HuH-7.5 (cell line): Measurements from ENCODE around the gene PARD3B.

ENCODE experiments used
- DNase-seq: peaks from one replicate; pipeline ENCODE4 v3.0.0; 2011; ENCODE audit warnings: low spot score

The PARD3B gene

GRCh38 chr2:205138735-205139134 lies 593.5 kb downstream of the PARD3B start:
- DNase-seq: no peak

GRCh38 chr2:205139822-205140463 lies 594.7 kb downstream of the PARD3B start:
- DNase-seq: no peak

DNA sequence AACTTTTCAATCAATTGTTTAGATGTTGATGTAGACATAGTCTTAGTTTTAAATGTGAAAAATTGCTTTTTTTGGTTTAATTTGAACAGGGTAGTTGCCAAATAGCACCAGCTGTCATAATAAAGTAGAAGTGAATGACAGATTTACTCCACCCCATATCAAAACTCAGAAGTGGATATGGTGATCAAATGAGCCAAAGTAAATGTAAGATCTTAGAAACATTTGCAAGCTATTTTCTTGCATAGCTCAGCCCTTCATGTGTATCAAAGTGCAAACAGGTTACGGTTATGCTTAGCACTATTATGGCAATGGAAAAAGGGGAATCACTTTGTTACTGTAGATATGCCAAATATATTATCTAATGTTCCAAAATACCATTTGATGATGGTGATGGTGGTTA lies 596.1 kb downstream of the PARD3B start:
- DNase-seq: no peak

- DNase-seq: no peak
These were observed 600.6 kb downstream of the PARD3B start for GRCh38 chr2:205145888-205146287.

GRCh38 chr2:205148755-205149154 lies 603.5 kb downstream of the PARD3B start:
- DNase-seq: no peak

DNA sequence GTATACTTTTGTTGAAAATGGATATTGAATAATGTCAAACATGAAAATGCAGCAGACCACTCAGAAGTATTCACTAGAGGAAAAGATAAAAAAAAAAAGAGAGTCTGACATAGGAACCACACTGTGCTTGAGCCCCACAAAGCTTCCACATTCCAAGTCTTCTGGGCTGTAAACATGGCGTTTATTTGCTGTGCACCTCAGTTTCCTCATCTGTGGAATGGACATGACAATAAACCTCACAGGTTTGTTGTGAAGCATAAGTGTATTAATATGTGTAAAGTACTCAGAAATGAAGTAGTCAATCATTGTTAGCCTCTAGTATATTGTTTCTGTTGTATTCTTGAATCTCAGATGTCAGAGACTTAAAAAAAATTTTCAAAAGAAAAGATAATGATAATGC lies 611.2 kb downstream of the PARD3B start:
- DNase-seq: no peak

DNA sequence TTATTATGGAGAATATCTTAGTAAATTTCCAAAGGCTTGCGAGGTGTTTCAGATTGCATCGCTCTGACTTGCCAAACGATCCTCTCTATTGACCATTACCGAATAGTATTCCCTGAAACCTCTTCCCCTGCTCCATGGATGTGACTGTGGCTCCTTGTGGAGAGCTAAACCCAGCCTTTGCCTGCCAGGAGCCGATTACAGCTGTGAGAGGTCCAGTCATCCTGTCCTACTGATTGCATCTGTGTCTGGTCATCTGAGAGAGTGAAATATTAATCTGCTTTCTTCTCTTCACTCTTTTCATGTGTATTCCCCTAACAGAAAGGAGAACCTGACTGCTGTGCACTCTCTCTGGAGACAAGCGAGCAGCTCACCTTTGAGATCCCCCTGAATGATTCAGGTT lies 613.1 kb downstream of the PARD3B start:
- no peak for DNase-seq

DNA sequence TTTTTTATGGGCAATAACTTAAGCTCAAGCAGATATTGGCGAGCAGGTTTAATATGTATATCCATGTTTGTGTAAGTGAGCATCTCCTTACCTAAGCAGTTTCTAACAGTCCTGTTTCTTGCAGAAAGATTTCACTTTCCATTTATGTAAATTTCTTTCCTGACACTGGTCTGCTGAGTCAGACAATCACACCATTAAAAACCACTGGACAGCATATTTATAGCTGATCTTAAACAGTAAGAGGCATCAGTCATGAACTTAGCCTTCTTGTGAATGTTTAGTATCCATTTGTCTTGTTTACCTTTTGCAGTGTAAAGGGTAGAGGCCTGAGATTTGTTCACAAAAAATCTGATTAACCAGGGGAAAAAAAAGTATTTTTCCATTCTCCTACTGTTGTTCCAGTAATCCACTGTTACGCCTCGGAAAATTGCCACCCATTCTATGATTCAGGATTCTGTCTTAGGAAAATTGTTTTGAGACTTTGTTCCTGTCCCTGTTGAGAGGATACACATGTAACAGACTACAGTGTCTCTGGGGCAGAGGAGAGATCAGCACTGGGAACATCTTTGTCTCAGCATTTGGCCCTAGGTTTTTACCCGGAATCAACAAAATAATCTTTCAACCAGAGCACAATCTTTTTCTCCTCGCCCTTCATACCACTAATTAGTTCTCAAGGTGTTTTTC lies 616.0 kb downstream of the PARD3B start:
- no peak for DNase-seq

GRCh38 chr2:205166745-205167144 lies 621.5 kb downstream of the PARD3B start:
- no peak for DNase-seq

DNA sequence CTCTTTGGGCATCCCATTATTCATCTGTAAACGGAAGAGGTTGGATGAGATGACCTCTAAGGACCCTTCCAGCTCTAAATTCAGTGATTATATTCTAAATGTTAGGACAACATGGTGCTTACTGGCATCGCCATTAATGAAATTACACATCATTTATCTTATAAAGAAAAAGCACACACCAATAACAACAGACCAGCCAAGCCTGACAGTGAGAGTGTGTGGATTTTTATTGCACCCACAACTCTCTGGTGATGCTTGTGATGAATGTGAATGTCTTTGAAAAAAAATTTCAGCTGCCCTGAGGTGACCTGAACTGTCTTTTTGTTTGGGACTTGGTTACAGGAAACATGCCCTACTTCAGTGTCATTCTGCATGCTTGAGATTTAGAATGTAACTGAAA lies 623.7 kb downstream of the PARD3B start:
- DNase-seq: no peak

DNA sequence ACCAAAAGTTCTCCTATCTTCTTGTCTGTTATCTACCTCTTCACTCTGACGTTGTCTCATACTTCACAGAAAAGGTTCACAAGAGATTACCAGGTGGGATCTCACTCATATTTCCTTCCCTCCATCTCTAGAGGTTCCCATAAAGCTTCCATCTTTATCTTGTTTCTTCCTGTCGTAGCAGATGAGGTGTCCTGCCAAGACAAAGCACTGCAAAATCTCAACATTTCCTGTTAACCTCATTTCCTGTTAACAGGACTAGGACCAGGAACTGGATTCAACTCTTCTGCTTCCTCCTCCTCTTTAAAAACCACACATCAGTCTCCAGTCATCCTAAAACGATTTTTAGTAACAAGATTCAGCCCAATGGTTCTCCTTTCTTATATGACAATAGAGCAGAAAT lies 624.2 kb downstream of the PARD3B start:
- DNase-seq: no peak

- no peak for DNase-seq
These were observed 625.1 kb downstream of the PARD3B start for GRCh38 chr2:205170399-205170798.

GRCh38 chr2:205171261-205171940 lies 626.1 kb downstream of the PARD3B start:
- DNase-seq: no peak

DNA sequence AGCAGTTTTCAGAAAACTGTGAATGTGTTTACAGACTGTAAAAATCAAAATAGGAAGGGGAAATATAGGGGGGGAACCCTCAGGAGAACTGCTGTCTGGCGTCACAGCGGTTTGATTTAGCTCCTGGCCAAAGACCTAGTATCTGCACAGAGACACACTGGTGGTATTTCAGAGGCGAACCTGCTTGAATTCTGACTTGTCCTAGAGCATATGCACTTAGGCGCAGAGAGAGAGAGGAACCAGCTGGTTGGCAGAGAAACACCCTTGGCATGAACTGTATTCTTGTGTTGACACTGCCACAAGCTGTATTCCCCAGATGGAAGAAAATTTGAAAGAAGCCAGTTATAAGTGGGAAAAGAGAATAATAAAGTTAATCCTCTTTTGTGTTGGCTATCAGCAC lies 630.6 kb downstream of the PARD3B start:
- DNase-seq: no peak

GRCh38 chr2:205176546-205176945 lies 631.3 kb downstream of the PARD3B start:
- no peak for DNase-seq

- no peak for DNase-seq
These were observed 632.3 kb downstream of the PARD3B start for GRCh38 chr2:205177546-205177945.

DNA sequence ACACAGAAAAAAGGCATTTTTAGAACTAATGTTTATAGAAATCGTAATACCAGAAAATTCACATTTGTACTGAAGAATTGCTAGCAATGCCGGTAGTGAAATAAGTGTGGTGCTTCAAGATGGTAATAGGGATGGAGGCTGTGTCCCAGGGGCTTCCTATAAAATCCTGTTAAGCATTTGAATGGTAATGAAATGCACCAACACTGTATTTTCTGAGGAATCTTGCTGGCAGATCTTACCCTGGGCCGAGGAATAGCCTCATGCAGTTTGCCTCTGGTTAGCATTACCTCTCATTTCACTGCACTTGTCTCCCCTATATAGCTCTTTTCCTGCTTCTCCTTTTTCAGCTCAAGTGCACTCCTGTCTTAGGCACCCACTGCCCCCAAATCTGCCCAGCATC lies 635.5 kb downstream of the PARD3B start:
- no peak for DNase-seq

GRCh38 chr2:205187731-205188130 lies 642.5 kb downstream of the PARD3B start:
- DNase-seq: no peak

GRCh38 chr2:205188239-205189138 lies 643.2 kb downstream of the PARD3B start:
- DNase-seq: no peak

GRCh38 chr2:205189301-205189700 lies 644.0 kb downstream of the PARD3B start:
- no peak for DNase-seq

GRCh38 chr2:205190528-205190927 lies 645.3 kb downstream of the PARD3B start:
- DNase-seq: no peak

GRCh38 chr2:205193125-205193835 lies 648.0 kb downstream of the PARD3B start:
- DNase-seq: no peak
